Stomach (tissue), 9 donors: ENCODE measurements around the gene RNF215. TPM values are rescaled to one million over a fixed set of nuclear protein-coding genes. Genes with fewer than 3 reads are reported as not detected.

ENCODE experiments used
- DNase-seq, 2 donors: peaks; one replicate each; pipeline versions ENCODE4 v3.0.0 to v3.0.0-alpha.2; 2013 to 2019
- H3K27ac ChIP-seq, 5 donors: fragments of 200-600 bp in 4 of 5; sonication (generic) in 4 of 5; one replicate each; pipeline ENCODE4 v1.5.1; 2013 to 2019; ENCODE audit warnings: mild to moderate bottlenecking in 1 of 5, moderate library complexity in 1 of 5
- H3K27me3 ChIP-seq, 3 donors: fragments of 200-600 bp; sonication (generic); one replicate each; pipeline ENCODE4 v1.5.1; 2017 to 2019; ENCODE audit warnings: mixed run types in 1 of 3
- H3K36me3 ChIP-seq, 4 donors: fragments of 200-600 bp; sonication (generic); 1 replicate in 3 of 4; 2 replicates in 1 of 4; pipeline ENCODE4 v1.5.1; 2016 to 2019
- H3K4me1 ChIP-seq, 4 donors: fragments of 200-600 bp; sonication (generic); one replicate each; pipeline ENCODE4 v1.5.1; 2016 to 2019
- H3K4me3 ChIP-seq, 4 donors: fragments of 200-600 bp; sonication (generic) in 3 of 4; one replicate each; pipeline ENCODE4 v1.5.1; 2016 to 2019; ENCODE audit warnings: mild to moderate bottlenecking in 1 of 4
- H3K9me3 ChIP-seq, 4 donors: fragments of 200-600 bp; sonication (generic); one replicate each; pipeline ENCODE4 v1.5.1; 2016 to 2019
- CTCF ChIP-seq, 7 experiments: fragments of 450-650 bp in 4 of 7; fragments of 200-600 bp in 3 of 7; sonication (generic) in 3 of 7; IDR thresholded peaks; one replicate each; pipeline ENCODE4 v1.5.1; 2016 to 2019; ENCODE audit warnings: antibody characterized with exemption in 7 of 7, control low read depth in 2 of 7, mild to moderate bottlenecking in 1 of 7
- EP300 ChIP-seq: sonication (generic); formaldehyde crosslinking; IDR thresholded peaks from one replicate; pipeline ENCODE4 v1.6.1; 2017; ENCODE audit warnings: antibody characterized with exemption
- POLR2A ChIP-seq, 4 donors: fragments of 450-650 bp; IDR thresholded peaks; one replicate each; pipeline ENCODE4 v1.6.1; 2016; ENCODE audit warnings: antibody characterized with exemption in 4 of 4, control low read depth in 2 of 4, mild to moderate bottlenecking in 1 of 4, moderate library complexity in 1 of 4
- POLR2AphosphoS5 ChIP-seq, 3 donors: sonication (generic); formaldehyde crosslinking; IDR thresholded peaks; one replicate each; pipeline ENCODE4 v1.6.1; 2016; ENCODE audit warnings: antibody characterized with exemption in 3 of 3
- WGBS, 5 donors: extraction: QIAGEN DNeasy Blood & Tissue Kit in 3 of 5; methylation state at CpG; one replicate each; pipeline versions ENCODE4 v1.1.5 to v1.1.7; 2013 to 2018; 5-methylcytosine and 5-hydroxymethylcytosine counted together
- intact Hi-C: fragments of 100-400 bp; cut with DNase I; formaldehyde crosslinking; loops from one replicate; pipeline ENCODE4 v1.15.1; 2023; ENCODE audit warnings: low total_unique reads
- polyA plus RNA-seq, 3 donors: library from polyadenylated mRNA; stranded (reverse); fragments of 200-250 nt; gene quantifications; one replicate each; pipeline ENCODE4 v1.2.3, GENCODE V29; 2013
- total RNA-seq, 5 donors: library from RNA; depleted of rRNA; stranded (reverse); fragments of >200 nt; gene quantifications; one replicate each; pipeline versions ENCODE4 v1.1.0 to v1.2.3, GENCODE V29; 2014 to 2016
- donor health status: healthy with polysubstance abuse.
- donor health status: Bipolar disorder and iron deficiency.
- donor health status: healthy.

RNF215 gene
- total and polyA plus RNA-seq, 8 donors = 3.6 to 29.4 (median 7.3) TPM

GRCh38 chr22:30373331-30374325 is 13.6 kb downstream of the RNF215 start:
- WGBS, 5 donors = 83 to 89% (median 86%) methylated on average over 16 to 33 of the region's 33 CpGs
- intact Hi-C loops = no loop called here

GRCh38 chr22:30372915-30373314 is 14.3 kb downstream of the RNF215 start:
- peaks cover 0 to 4% (median 0%) of the 10 kb centered on the region in 4 donors for H3K4me1 ChIP-seq
- intact Hi-C loops = no loop called here
- H3K36me3 ChIP-seq = peaks cover 4 to 14% (median 12%) of the 10 kb centered on the region in 4 donors
- 60 to 70% (median 68%) methylated on average over 5 to 8 of the region's 8 CpGs for WGBS, 5 donors
- no peaks in the 10 kb centered on the region for H3K27me3 ChIP-seq
- H3K9me3 ChIP-seq = no peaks in the 10 kb centered on the region
- H3K4me3 ChIP-seq = no peak overlapping the region
- H3K27ac ChIP-seq = no peak overlapping the region
- no peak for DNase-seq
- no peak for TF ChIP-seq CTCF (IDR thresholded peaks at IDR 0.05)
- no peak for TF ChIP-seq EP300
- no peak for TF ChIP-seq POLR2AphosphoS5 (IDR thresholded peaks at IDR 0.05)
- no peak for TF ChIP-seq POLR2A (IDR thresholded peaks at IDR 0.05)

More at GRCh38 chr22:30373331-30374325, 13.6 kb downstream of the RNF215 start:
- DNase-seq = no peak
- Histone ChIP-seq H3K4me3 (no peak overlapping the region), H3K9me3 (no peaks in the 10 kb centered on the region), H3K36me3 (peaks cover 4 to 16% (median 12%) of the 10 kb centered on the region in 4 donors), H3K27ac (no peak overlapping the region), H3K4me1 (peaks cover 0 to 4% (median 0%) of the 10 kb centered on the region in 4 donors), H3K27me3 (no peaks in the 10 kb centered on the region)
- no peak for TF ChIP-seq POLR2AphosphoS5 (IDR thresholded peaks at IDR 0.05)
- TF ChIP-seq POLR2A (IDR thresholded peaks at IDR 0.05) = no peak
- TF ChIP-seq CTCF (IDR thresholded peaks at IDR 0.05) = no peak
- TF ChIP-seq EP300 = no peak

- peaks cover 0 to 5% (median 3%) of the 10 kb centered on the region in 4 donors for H3K36me3 ChIP-seq
- TF ChIP-seq POLR2AphosphoS5 (IDR thresholded peaks at IDR 0.05) (no peak), EP300 (no peak), POLR2A (IDR thresholded peaks at IDR 0.05) (no peak), CTCF (IDR thresholded peaks at IDR 0.05) (no peak)
- no peaks in the 10 kb centered on the region for H3K27me3 ChIP-seq
- DNase-seq = no peak
- intact Hi-C loops = no loop called here
- H3K4me3 ChIP-seq = no peak overlapping the region
- H3K4me1 ChIP-seq = peaks cover 0 to 4% (median 0%) of the 10 kb centered on the region in 4 donors
- WGBS, 5 donors = 71 to 89% (median 79%) methylated on average over 12 to 13 of the region's 13 CpGs
- no peak overlapping the region for H3K27ac ChIP-seq
- no peaks in the 10 kb centered on the region for H3K9me3 ChIP-seq
Measured at GRCh38 chr22:30371981-30372380, 15.2 kb downstream of the RNF215 start.

GRCh38 chr22:30371321-30371720 is 15.9 kb downstream of the RNF215 start:
- Histone ChIP-seq H3K36me3 (peaks cover 0 to 4% (median 2%) of the 10 kb centered on the region in 4 donors), H3K4me3 (no peak overlapping the region), H3K27ac (no peak overlapping the region), H3K27me3 (no peaks in the 10 kb centered on the region), H3K9me3 (no peaks in the 10 kb centered on the region), H3K4me1 (peaks cover 0 to 4% (median 0%) of the 10 kb centered on the region in 4 donors)
- TF ChIP-seq EP300 = no peak
- TF ChIP-seq CTCF (IDR thresholded peaks at IDR 0.05) = no peak
- no peak for TF ChIP-seq POLR2A (IDR thresholded peaks at IDR 0.05)
- TF ChIP-seq POLR2AphosphoS5 (IDR thresholded peaks at IDR 0.05) = no peak
- WGBS, 5 donors = 88 to 97% (median 91%) methylated on average over 1 to 9 of the region's 9 CpGs
- no peak for DNase-seq
- intact Hi-C loops = no loop called here
